H1 (cell line): ENCODE results near the gene CACNA1F. TPM values are rescaled to one million over a fixed set of nuclear protein-coding genes. Genes with fewer than 3 reads are reported as not detected.

Experiments
- BCL11A ChIP-seq, 2 experiments: IDR thresholded peaks; one replicate each; pipeline ENCODE4 v1.6.1; 2011; ENCODE audit warnings: low read depth in 2 of 2, low read length in 2 of 2, mild to moderate bottlenecking in 2 of 2
- EZH2 ChIP-seq: fragments of 200-600 bp; sonication (generic); IDR thresholded peaks from 2 replicates; pipeline ENCODE4 v1.7.1; 2012; ENCODE audit warnings: low read depth, mild to moderate bottlenecking, moderate library complexity, low read length, inconsistent platforms; ENCODE audit not compliant: severe bottlenecking
- KDM1A ChIP-seq: fragments of 200-600, 300-600 bp; sonication (generic); IDR thresholded peaks from 2 replicates; pipeline ENCODE4 v1.7.1; 2016; ENCODE audit warnings: mild to moderate bottlenecking, low read length, borderline replicate concordance
- KDM4A ChIP-seq: IDR thresholded peaks from one replicate; pipeline ENCODE4 v1.7.1; 2012; ENCODE audit warnings: low read depth, mild to moderate bottlenecking, moderate library complexity, low read length, inconsistent platforms; ENCODE audit not compliant: severe bottlenecking
- RAD21 ChIP-seq, 2 experiments: IDR thresholded peaks in 1 of 2; conservative IDR thresholded peaks in 1 of 2; 2 replicates each; pipeline ENCODE4 v1.6.1; 2011; ENCODE audit warnings: low read depth in 2 of 2, low read length in 2 of 2, improper control_type of control experiment in 1 of 2, inconsistent platforms in 1 of 2, mild to moderate bottlenecking in 1 of 2, moderate library complexity in 1 of 2
- RXRA ChIP-seq: IDR thresholded peaks from 2 replicates; pipeline ENCODE4 v1.6.1; 2011; ENCODE audit warnings: low read depth, mild to moderate bottlenecking, low read length, moderate library complexity; ENCODE audit not compliant: insufficient read depth
- SAP30 ChIP-seq: fragments of 300-600 bp; sonication (generic); IDR thresholded peaks from 2 replicates; pipeline ENCODE4 v1.7.1; 2012; ENCODE audit warnings: low read length, moderate library complexity, mild to moderate bottlenecking, inconsistent platforms; ENCODE audit not compliant: insufficient read depth, insufficient replicate concordance
- SP2 ChIP-seq: IDR thresholded peaks from 2 replicates; pipeline ENCODE4 v1.6.1; 2012; ENCODE audit warnings: mild to moderate bottlenecking, low read length, inconsistent platforms
- TAF1 ChIP-seq: IDR thresholded peaks from 2 replicates; pipeline ENCODE4 v1.6.1; 2011; ENCODE audit warnings: mild to moderate bottlenecking, low read depth, low read length
- polyA plus RNA-seq, 7 experiments: library from polyadenylated mRNA; depleted of rRNA in 3 of 7; stranded (reverse) in 5 of 7; unstranded in 2 of 7; fragments of >200 nt in 5 of 7; fragments of 200-250 nt in 2 of 7; gene quantifications; 1 replicate in 5 of 7; 2 replicates in 1 of 7; 4 replicates in 1 of 7; pipeline versions ENCODE4 v1.2.1 to v1.2.3, GENCODE V29; 2011 to 2013; ENCODE audit warnings: missing spikeins in 2 of 7, mixed read lengths in 2 of 7
- total RNA-seq: library from RNA; stranded (reverse); fragmentation: NEBNext Ultra II Directional; extraction: Animal tissue kit (Norgen Biotek cat#: 25700); gene quantifications from 2 replicates; pipeline ENCODE4 v1.2.1, GENCODE V29; 2021
- TF ChIP-seq, protein P1 (sequence below), 3 experiments: IDR thresholded peaks; 1 replicate in 2 of 3; 2 replicates in 1 of 3; pipeline versions ENCODE4 v1.5.1 to v1.6.1; 2011; ENCODE audit warnings: low read length in 3 of 3, mild to moderate bottlenecking in 3 of 3, inconsistent platforms in 2 of 3, low read depth in 1 of 3, moderate library complexity in 1 of 3; ENCODE audit not compliant: insufficient read depth in 1 of 3; ENCODE audit errors: control extremely low read depth in 1 of 3

Gene CACNA1F
- total and polyA plus RNA-seq, 2 of the 8 experiments (the other 6 are each of a cell fraction or from before 2014, with no cell fraction given), result 0.59 to 0.84 TPM

DNA sequence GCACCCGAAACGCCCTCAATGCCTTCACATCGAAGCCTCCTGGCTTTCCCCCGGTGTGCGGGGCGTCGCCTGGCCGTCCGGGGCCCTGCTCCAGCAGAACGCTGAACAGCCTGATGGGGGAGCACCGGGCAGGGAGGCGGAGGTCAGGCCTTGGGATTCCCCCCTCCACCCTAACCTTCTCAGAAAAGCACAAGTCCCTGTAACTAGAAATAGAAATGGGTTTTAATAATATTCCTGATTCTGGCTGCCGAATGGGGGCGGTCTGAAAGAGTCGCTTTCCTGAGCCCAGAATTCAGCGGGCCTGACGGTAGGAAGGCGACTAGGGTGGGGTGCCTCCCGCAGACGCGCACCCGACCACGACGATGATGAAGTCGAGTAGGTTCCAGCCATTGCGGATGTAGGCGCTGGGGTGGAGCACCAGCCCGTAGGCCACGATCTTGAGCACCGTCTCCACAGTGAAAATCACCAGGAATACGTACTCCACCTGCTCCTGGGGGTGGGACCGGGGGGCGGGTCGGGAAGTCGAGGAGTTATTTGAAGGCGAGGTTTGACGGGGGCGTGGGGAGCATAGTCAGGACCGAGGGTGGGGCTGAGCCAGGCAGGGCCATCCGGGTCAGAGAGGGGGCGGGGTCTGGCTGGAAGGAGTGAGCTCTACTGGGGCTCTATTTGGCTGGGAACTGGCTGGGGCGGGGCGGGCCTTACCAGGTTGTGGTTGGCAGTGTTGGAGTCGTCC lies 2.5 kb downstream of the CACNA1F start (continued):
- no peak for TF ChIP-seq EZH2
- no peak for TF ChIP-seq RXRA
- no peak for TF ChIP-seq KDM1A
- no peak for TF ChIP-seq SP2
- no peak for TF ChIP-seq SAP30
- TF ChIP-seq TAF1, result 0 out of 2 replicates have a peak, but pooled peaks have one; percentile 9
- TF ChIP-seq, protein P1, sequence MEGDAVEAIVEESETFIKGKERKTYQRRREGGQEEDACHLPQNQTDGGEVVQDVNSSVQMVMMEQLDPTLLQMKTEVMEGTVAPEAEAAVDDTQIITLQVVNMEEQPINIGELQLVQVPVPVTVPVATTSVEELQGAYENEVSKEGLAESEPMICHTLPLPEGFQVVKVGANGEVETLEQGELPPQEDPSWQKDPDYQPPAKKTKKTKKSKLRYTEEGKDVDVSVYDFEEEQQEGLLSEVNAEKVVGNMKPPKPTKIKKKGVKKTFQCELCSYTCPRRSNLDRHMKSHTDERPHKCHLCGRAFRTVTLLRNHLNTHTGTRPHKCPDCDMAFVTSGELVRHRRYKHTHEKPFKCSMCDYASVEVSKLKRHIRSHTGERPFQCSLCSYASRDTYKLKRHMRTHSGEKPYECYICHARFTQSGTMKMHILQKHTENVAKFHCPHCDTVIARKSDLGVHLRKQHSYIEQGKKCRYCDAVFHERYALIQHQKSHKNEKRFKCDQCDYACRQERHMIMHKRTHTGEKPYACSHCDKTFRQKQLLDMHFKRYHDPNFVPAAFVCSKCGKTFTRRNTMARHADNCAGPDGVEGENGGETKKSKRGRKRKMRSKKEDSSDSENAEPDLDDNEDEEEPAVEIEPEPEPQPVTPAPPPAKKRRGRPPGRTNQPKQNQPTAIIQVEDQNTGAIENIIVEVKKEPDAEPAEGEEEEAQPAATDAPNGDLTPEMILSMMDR (IDR thresholded peaks at IDR 0.05; ENCODE audit: control extremely low read depth in 1 of 3, insufficient read depth in 1 of 3, low read depth in 1 of 3, low read length in 3 of 3), result peak in 2 of 3 experiments; percentile 15 to 32; a peak in 1 of 4 replicates
- TF ChIP-seq BCL11A (IDR thresholded peaks at IDR 0.05; ENCODE audit: low read depth in 2 of 2, low read length in 2 of 2), result no peak
- peak in 1 of 2 experiments; percentile 9; a peak in 1 of 4 replicates for TF ChIP-seq RAD21 (IDR thresholded peaks at IDR 0.05 in 1 of 2, conservative IDR thresholded peaks at IDR 0.05 in 1 of 2; ENCODE audit: low read depth in 2 of 2, low read length in 2 of 2)
- peak; percentile 22 for TF ChIP-seq KDM4A
